Sigmoid colon (tissue), 7 donors: ENCODE data around the gene TREML4. TPM values are rescaled to one million over a fixed set of nuclear protein-coding genes. Genes with fewer than 3 reads are reported as not detected.

Experiments
- DNase-seq: peaks from one replicate; pipeline ENCODE4 v3.0.0-alpha.2; 2019
- H3K27ac ChIP-seq, 4 donors: fragments of 200-600 bp; sonication (generic); one replicate each; pipeline ENCODE4 v1.5.1; 2016 to 2019; ENCODE audit warnings: mild to moderate bottlenecking in 1 of 4
- H3K27me3 ChIP-seq, 3 donors: fragments of 200-600 bp; sonication (generic); one replicate each; pipeline ENCODE4 v1.5.1; 2019; ENCODE audit warnings: mild to moderate bottlenecking in 1 of 3
- H3K36me3 ChIP-seq, 4 donors: fragments of 200-600 bp; sonication (generic); one replicate each; pipeline ENCODE4 v1.5.1; 2016 to 2019
- H3K4me1 ChIP-seq, 4 donors: fragments of 200-600 bp; sonication (generic); one replicate each; pipeline ENCODE4 v1.5.1; 2017 to 2019
- H3K4me3 ChIP-seq, 4 donors: fragments of 200-600 bp; sonication (generic); one replicate each; pipeline ENCODE4 v1.5.1; 2017 to 2019; ENCODE audit warnings: mild to moderate bottlenecking in 2 of 4, moderate library complexity in 1 of 4
- H3K9me3 ChIP-seq, 4 donors: fragments of 200-600 bp in 3 of 4; sonication (generic) in 3 of 4; one replicate each; pipeline versions ENCODE4 v1.5.1 to v1.6.1; 2013 to 2019
- EP300 ChIP-seq, 4 donors: sonication (generic); formaldehyde crosslinking; IDR thresholded peaks; one replicate each; pipeline ENCODE4 v1.6.1; 2017; ENCODE audit warnings: antibody characterized with exemption in 4 of 4
- POLR2A ChIP-seq, 2 donors: fragments of 450-650 bp; IDR thresholded peaks; one replicate each; pipeline ENCODE4 v1.6.1; 2016; ENCODE audit warnings: antibody characterized with exemption in 2 of 2, mild to moderate bottlenecking in 2 of 2, moderate library complexity in 2 of 2
- POLR2AphosphoS5 ChIP-seq, 4 donors: sonication (generic); formaldehyde crosslinking; IDR thresholded peaks; one replicate each; pipeline ENCODE4 v1.6.1; 2017; ENCODE audit warnings: antibody characterized with exemption in 4 of 4
- WGBS, 2 donors: extraction: QIAGEN DNeasy Blood & Tissue Kit; methylation state at CpG; one replicate each; pipeline ENCODE4 v1.1.7; 2013; 5-methylcytosine and 5-hydroxymethylcytosine counted together
- intact Hi-C: fragments of 100-400 bp; cut with DNase I; formaldehyde crosslinking; loops from one replicate; pipeline ENCODE4 v1.15.1; 2023
- polyA plus RNA-seq, 3 donors: library from polyadenylated mRNA; stranded (reverse); fragments of 200-250 nt; gene quantifications; one replicate each; pipeline ENCODE4 v1.2.3, GENCODE V29; 2013
- total RNA-seq, 4 donors: library from RNA; depleted of rRNA; stranded (reverse); fragments of >200 nt; gene quantifications; one replicate each; pipeline ENCODE4 v1.1.0, GENCODE V29; 2016
- TF ChIP-seq, protein P1 (sequence below), 4 experiments: fragments of 450-650 bp in 3 of 4; fragments of 200-600 bp in 1 of 4; IDR thresholded peaks; one replicate each; pipeline ENCODE4 v1.5.1; 2016 to 2019; ENCODE audit warnings: antibody characterized with exemption in 4 of 4, mild to moderate bottlenecking in 3 of 4, moderate library complexity in 2 of 4
- donor health status: healthy with polysubstance abuse.
- donor health status: Bipolar disorder and iron deficiency.
- donor health status: healthy.

Gene TREML4
- total and polyA plus RNA-seq, 7 donors: 0.22 TPM; not detected in 6

DNA sequence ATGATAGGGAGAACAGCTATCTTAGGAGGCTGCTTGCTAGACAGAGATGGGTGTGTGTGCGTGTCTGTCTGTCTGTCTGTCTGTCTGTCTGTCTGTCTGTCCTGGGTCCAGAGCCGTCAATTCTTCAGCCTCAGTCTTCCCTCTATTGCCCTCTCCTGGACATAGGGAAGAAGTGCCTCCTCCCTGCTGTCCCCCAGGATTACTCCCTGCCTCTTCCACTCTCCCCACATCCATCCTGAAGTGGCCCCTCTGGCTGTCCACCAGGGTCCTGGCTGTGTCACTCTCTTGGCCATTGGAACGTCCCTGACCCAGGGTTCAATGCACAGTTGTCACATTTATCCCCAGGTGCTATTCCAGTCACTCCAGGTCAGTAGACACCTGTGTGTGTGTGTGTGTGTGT lies 37.4 kb upstream of the TREML4 start:
- Histone ChIP-seq H3K4me3 (no peak overlapping the region), H3K27ac (no peak overlapping the region), H3K4me1 (no peaks in the 10 kb centered on the region), H3K9me3 (peaks cover 0 to 7% (median 2%) of the 10 kb centered on the region in 4 donors), H3K36me3 (no peaks in the 10 kb centered on the region), H3K27me3 (peaks cover 0 to 17% (median 0%) of the 10 kb centered on the region in 3 donors)
- 84 to 91% methylated on average over 3 of the region's 3 CpGs for WGBS, 2 donors
- TF ChIP-seq POLR2AphosphoS5 (IDR thresholded peaks at IDR 0.05) (no peak), EP300 (IDR thresholded peaks at IDR 0.05) (no peak), POLR2A (IDR thresholded peaks at IDR 0.05) (no peak)
- TF ChIP-seq, protein P1, sequence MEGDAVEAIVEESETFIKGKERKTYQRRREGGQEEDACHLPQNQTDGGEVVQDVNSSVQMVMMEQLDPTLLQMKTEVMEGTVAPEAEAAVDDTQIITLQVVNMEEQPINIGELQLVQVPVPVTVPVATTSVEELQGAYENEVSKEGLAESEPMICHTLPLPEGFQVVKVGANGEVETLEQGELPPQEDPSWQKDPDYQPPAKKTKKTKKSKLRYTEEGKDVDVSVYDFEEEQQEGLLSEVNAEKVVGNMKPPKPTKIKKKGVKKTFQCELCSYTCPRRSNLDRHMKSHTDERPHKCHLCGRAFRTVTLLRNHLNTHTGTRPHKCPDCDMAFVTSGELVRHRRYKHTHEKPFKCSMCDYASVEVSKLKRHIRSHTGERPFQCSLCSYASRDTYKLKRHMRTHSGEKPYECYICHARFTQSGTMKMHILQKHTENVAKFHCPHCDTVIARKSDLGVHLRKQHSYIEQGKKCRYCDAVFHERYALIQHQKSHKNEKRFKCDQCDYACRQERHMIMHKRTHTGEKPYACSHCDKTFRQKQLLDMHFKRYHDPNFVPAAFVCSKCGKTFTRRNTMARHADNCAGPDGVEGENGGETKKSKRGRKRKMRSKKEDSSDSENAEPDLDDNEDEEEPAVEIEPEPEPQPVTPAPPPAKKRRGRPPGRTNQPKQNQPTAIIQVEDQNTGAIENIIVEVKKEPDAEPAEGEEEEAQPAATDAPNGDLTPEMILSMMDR (IDR thresholded peaks at IDR 0.05): no peak
- DNase-seq: no peak
- intact Hi-C loops: no loop called here

DNA sequence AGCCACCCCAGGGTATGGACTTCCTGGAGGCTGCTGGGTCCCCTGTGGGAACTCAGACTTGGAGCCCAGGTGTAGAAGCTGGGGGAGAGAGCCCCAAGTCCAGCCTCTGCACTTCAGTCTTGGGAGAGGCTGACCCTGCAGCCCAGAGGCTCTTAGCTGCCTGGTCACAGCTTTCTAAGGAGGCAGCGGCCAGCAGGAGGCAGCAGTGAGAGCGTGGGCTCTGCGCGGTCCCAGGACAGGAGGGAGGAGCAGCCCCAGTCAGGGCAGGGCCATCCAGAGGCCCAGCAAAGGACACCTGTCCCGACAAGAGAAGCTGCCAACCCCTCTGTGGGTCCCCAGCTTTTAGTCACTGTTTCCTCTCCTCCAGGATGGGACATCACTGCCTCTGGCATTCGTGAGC lies 36.6 kb upstream of the TREML4 start:
- Histone ChIP-seq H3K4me1 (no peaks in the 10 kb centered on the region), H3K9me3 (peaks cover 0 to 7% (median 2%) of the 10 kb centered on the region in 4 donors), H3K27ac (no peak overlapping the region), H3K36me3 (no peaks in the 10 kb centered on the region), H3K4me3 (no peak overlapping the region), H3K27me3 (peaks cover 0 to 17% (median 0%) of the 10 kb centered on the region in 3 donors)
- intact Hi-C loops: no loop called here
- TF ChIP-seq POLR2AphosphoS5 (IDR thresholded peaks at IDR 0.05) (no peak), POLR2A (IDR thresholded peaks at IDR 0.05) (no peak), EP300 (IDR thresholded peaks at IDR 0.05) (no peak)
- TF ChIP-seq, protein P1 (IDR thresholded peaks at IDR 0.05): no peak
- DNase-seq: no peak
- WGBS, 2 donors: 13 to 34% methylated on average over 6 of the region's 6 CpGs

DNA sequence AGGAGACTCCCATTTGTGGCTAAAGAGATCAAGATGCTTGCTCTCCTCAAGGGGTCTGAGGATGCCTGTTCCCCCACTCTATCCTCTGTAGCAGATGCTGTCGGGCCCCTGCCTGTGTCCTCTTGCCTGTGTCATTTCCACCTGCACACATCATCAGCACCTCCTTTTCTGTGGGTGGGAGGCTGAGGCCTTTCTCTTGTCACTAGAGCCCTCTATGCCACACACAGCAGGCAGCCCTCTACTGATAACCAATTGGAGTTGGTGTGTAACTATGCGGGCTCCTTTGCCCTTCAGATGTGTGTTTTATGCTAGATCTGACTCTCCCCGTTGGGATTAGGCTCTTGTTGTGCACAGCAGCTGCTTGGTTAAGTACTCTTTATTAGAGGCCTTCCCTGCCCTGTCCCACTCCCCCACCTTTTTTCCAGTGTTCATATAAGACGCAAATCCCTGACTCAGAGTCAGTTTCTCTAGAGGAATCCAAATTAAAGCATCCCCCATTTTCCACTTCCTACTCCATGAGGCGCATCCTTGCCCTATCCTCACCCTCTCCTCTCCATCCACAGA lies 34.9 kb upstream of the TREML4 start:
- intact Hi-C loops: no loop called here
- 73 to 82% methylated on average over 5 of the region's 5 CpGs for WGBS, 2 donors
- Histone ChIP-seq H3K4me3 (no peak overlapping the region), H3K9me3 (peaks cover 0 to 7% (median 2%) of the 10 kb centered on the region in 4 donors), H3K4me1 (no peaks in the 10 kb centered on the region), H3K27ac (no peak overlapping the region), H3K27me3 (peaks cover 0 to 17% (median 0%) of the 10 kb centered on the region in 3 donors), H3K36me3 (no peaks in the 10 kb centered on the region)
- TF ChIP-seq POLR2A (IDR thresholded peaks at IDR 0.05) (no peak), EP300 (IDR thresholded peaks at IDR 0.05) (no peak), POLR2AphosphoS5 (IDR thresholded peaks at IDR 0.05) (no peak)
- no peak for DNase-seq

DNA sequence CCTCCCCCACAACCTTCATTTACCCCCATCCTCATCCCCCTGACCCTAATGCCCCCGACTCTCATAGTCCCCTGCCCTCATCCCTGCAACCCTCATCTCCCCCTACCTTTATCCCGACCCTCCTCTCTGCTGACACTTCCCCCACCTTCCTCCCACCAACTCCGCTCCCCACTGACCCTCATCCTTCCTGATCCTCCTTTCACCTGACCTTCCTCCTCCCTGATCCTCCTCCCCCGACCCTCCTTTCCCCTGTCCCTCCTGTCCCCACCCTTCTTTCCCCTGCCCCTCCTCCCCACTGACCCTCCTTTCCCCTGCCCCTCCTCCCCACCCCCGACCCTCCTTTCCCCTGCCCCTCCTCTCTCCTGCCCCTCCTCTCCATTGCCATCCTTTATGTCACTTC lies 34.3 kb upstream of the TREML4 start:
- H3K9me3 ChIP-seq: peaks cover 0 to 7% (median 2%) of the 10 kb centered on the region in 4 donors
- no peak for TF ChIP-seq EP300 (IDR thresholded peaks at IDR 0.05)
- TF ChIP-seq, protein P1 (IDR thresholded peaks at IDR 0.05): no peak
- intact Hi-C loops: no loop called here
- no peaks in the 10 kb centered on the region for H3K4me1 ChIP-seq
- 43 to 69% methylated on average over 5 of the region's 5 CpGs for WGBS, 2 donors
- no peak overlapping the region for H3K27ac ChIP-seq
- H3K4me3 ChIP-seq: no peak overlapping the region
- H3K36me3 ChIP-seq: no peaks in the 10 kb centered on the region
- no peak for DNase-seq
- peaks cover 0 to 17% (median 0%) of the 10 kb centered on the region in 3 donors for H3K27me3 ChIP-seq

DNA sequence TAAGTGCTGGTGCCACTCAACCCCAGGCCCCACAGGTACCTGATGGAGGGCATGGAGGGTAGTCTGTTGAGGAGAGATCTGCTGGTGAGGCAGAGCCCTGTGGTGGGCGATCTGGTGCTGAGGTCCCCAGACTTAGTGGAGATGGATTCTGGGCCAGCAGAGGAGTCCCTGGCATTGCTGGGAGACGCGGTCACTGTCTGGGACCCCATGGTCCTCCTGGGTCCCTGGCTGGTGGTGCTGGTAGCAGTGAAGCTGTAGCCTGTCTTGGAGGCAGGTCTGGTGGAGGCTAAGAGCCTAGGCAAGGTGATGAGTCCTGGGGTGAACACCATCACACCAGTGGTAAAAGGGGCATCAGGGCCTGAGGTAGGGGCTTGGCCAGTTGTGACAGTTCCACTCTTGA lies 33.8 kb upstream of the TREML4 start:
- H3K4me3 ChIP-seq: no peak overlapping the region
- 93 to 95% methylated on average over 3 of the region's 3 CpGs for WGBS, 2 donors
- no peaks in the 10 kb centered on the region for H3K4me1 ChIP-seq
- DNase-seq: no peak
- intact Hi-C loops: no loop called here
- no peaks in the 10 kb centered on the region for H3K36me3 ChIP-seq
- H3K27me3 ChIP-seq: peaks cover 0 to 17% (median 0%) of the 10 kb centered on the region in 3 donors
- TF ChIP-seq POLR2A (IDR thresholded peaks at IDR 0.05) (no peak), POLR2AphosphoS5 (IDR thresholded peaks at IDR 0.05) (no peak), EP300 (IDR thresholded peaks at IDR 0.05) (no peak)
- TF ChIP-seq, protein P1 (IDR thresholded peaks at IDR 0.05): no peak
- H3K9me3 ChIP-seq: peaks cover 0 to 7% (median 2%) of the 10 kb centered on the region in 4 donors
- no peak overlapping the region for H3K27ac ChIP-seq
